Measurements from ENCODE around the gene DLX4. TPM values are rescaled to one million over a fixed set of nuclear protein-coding genes. Genes with fewer than 3 reads are reported as not detected.
A peak's percentile ranks its signal among the peaks of the same experiment; 100 is the strongest.

DLX4 gene
- total and polyA plus RNA-seq, 8 donors, result 0.76 to 2.6 (median 1.5) TPM

- DNase-seq (no peak), ATAC-seq (no peak)
- no peak overlapping the region for H3K27ac ChIP-seq
- peaks cover 41 to 97% of the 10 kb centered on the region in 2 donors for H3K27me3 ChIP-seq
- H3K36me3 ChIP-seq, result no peaks in the 10 kb centered on the region
- TF ChIP-seq CTCF (IDR thresholded peaks at IDR 0.05), result no peak
- no peak overlapping the region for H3K4me3 ChIP-seq
- no peaks in the 10 kb centered on the region for H3K9me3 ChIP-seq
- intact Hi-C loops (cut with DNase I), result loop anchor here in 1 of 2 donors (5.0 kb wide), 1 partner anchor 108 kb away; no protein-coding TSS in a partner anchor
- peaks cover 10 to 25% of the 10 kb centered on the region in 2 donors for H3K4me1 ChIP-seq
Measured at GRCh38 chr17:49990331-49990730, 21.3 kb downstream of the DLX4 start.

- no peak for ATAC-seq
- TF ChIP-seq CTCF (IDR thresholded peaks at IDR 0.05), result no peak
- Histone ChIP-seq H3K27ac (no peak overlapping the region), H3K36me3 (no peaks in the 10 kb centered on the region), H3K27me3 (peaks cover 46 to 97% of the 10 kb centered on the region in 2 donors), H3K4me1 (peaks cover 10 to 25% of the 10 kb centered on the region in 2 donors), H3K9me3 (no peaks in the 10 kb centered on the region), H3K4me3 (no peak overlapping the region)
- intact Hi-C loops (cut with DNase I), result loop anchor here in 1 of 2 donors (5.0 kb wide), 1 partner anchor 109 kb away; no protein-coding TSS in a partner anchor
- DNase-seq, result no peak
Measured at GRCh38 chr17:49990921-49991320, 21.9 kb downstream of the DLX4 start.

- H3K27me3 ChIP-seq, result peaks cover 50 to 97% of the 10 kb centered on the region in 2 donors
- no peak overlapping the region for H3K27ac ChIP-seq
- H3K4me3 ChIP-seq, result no peak overlapping the region
- intact Hi-C loops (cut with DNase I), result loop anchor here in 1 of 2 donors (5.0 kb wide), 1 partner anchor 109 kb away; no protein-coding TSS in a partner anchor
- no peak for TF ChIP-seq CTCF (IDR thresholded peaks at IDR 0.05)
- no peaks in the 10 kb centered on the region for H3K36me3 ChIP-seq
- ATAC-seq, result no peak
- H3K4me1 ChIP-seq, result peaks cover 10 to 26% of the 10 kb centered on the region in 2 donors
- no peaks in the 10 kb centered on the region for H3K9me3 ChIP-seq
- DNase-seq, result no peak
Measured at GRCh38 chr17:49991409-49991808, 22.4 kb downstream of the DLX4 start.

- Histone ChIP-seq H3K9me3 (no peaks in the 10 kb centered on the region), H3K36me3 (no peaks in the 10 kb centered on the region), H3K27me3 (peaks cover 54 to 97% of the 10 kb centered on the region in 2 donors), H3K4me3 (no peak overlapping the region), H3K27ac (no peak overlapping the region), H3K4me1 (peaks cover 10 to 35% of the 10 kb centered on the region in 2 donors)
- intact Hi-C loops (cut with DNase I), result loop anchor here in 1 of 2 donors (5.0 kb wide), 1 partner anchor 110 kb away; no protein-coding TSS in a partner anchor
- no peak for TF ChIP-seq CTCF (IDR thresholded peaks at IDR 0.05)
- DNase-seq, result no peak
- ATAC-seq, result no peak
Measured at GRCh38 chr17:49992191-49992932, 23.4 kb downstream of the DLX4 start.

- no peak overlapping the region for H3K27ac ChIP-seq
- no peak for DNase-seq
- intact Hi-C loops (cut with DNase I), result loop anchor here in 1 of 2 donors (5.0 kb wide), 1 partner anchor 111 kb away; no protein-coding TSS in a partner anchor
- H3K36me3 ChIP-seq, result no peaks in the 10 kb centered on the region
- peaks cover 55 to 96% of the 10 kb centered on the region in 2 donors for H3K27me3 ChIP-seq
- H3K4me1 ChIP-seq, result peaks cover 10 to 35% of the 10 kb centered on the region in 2 donors
- ATAC-seq, result no peak
- peak overlapping the region; percentile 21 to 34 for H3K4me3 ChIP-seq
- no peak for TF ChIP-seq CTCF (IDR thresholded peaks at IDR 0.05)
- no peaks in the 10 kb centered on the region for H3K9me3 ChIP-seq
Measured at GRCh38 chr17:49992933-49993422, 24.0 kb downstream of the DLX4 start.

All from left lung (tissue), 10 donors.